ENCODE measurements around the gene RBCK1.

DNA sequence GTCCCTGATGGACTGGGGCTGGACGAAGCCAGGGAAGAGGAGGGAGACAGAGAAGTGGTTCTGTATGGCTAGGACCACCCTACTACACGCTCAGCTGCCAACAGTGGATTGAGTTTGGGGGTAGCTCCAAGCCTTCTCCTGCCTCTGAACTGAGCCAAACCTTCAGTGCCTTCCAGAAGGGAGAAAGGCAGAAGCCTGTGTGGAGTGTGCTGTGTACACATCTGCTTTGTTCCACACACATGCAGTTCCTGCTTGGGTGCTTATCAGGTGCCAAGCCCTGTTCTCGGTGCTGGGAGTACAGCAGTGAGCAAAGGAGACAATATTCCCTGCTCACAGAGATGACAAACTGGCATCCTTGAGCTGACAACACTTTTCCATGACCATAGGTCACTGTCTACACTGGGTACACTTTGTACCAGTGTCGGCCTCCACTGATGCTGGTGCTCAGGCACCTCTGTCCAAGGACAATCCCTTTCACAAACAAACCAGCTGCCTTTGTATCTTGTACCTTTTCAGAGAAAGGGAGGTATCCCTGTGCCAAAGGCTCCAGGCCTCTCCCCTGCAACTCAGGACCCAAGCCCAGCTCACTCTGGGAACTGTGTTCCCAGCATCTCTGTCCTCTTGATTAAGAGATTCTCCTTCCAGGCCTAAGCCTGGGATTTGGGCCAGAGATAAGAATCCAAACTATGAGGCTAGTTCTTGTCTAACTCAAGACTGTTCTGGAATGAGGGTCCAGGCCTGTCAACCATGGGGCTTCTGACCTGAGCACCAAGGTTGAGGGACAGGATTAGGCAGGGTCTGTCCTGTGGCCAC, 11.3 kb upstream of the RBCK1 start:
- TF ChIP-seq, protein P1, sequence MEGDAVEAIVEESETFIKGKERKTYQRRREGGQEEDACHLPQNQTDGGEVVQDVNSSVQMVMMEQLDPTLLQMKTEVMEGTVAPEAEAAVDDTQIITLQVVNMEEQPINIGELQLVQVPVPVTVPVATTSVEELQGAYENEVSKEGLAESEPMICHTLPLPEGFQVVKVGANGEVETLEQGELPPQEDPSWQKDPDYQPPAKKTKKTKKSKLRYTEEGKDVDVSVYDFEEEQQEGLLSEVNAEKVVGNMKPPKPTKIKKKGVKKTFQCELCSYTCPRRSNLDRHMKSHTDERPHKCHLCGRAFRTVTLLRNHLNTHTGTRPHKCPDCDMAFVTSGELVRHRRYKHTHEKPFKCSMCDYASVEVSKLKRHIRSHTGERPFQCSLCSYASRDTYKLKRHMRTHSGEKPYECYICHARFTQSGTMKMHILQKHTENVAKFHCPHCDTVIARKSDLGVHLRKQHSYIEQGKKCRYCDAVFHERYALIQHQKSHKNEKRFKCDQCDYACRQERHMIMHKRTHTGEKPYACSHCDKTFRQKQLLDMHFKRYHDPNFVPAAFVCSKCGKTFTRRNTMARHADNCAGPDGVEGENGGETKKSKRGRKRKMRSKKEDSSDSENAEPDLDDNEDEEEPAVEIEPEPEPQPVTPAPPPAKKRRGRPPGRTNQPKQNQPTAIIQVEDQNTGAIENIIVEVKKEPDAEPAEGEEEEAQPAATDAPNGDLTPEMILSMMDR (conservative IDR thresholded peaks at IDR 0.05), result no peak
- no peak for TF ChIP-seq ZFX (IDR thresholded peaks at IDR 0.05)
